AG04450 (cell line): Measurements from ENCODE around the gene P2RY13. TPM values are rescaled to one million over a fixed set of nuclear protein-coding genes. Genes with fewer than 3 reads are reported as not detected.

Experiments
- CTCF ChIA-PET: fragments of 300-600, 350-600 bp; formaldehyde crosslinking; extraction: SDS; loops from one replicate; lab custom pipeline; 2022; ENCODE audit warnings: antibody characterized with exemption, inconsistent platforms; lab: Charles Lee
- POLR2A ChIA-PET: fragments of 350-600 bp; formaldehyde crosslinking; extraction: SDS; loops from one replicate; lab custom pipeline; 2021; ENCODE audit warnings: antibody characterized with exemption, inconsistent platforms; lab: Yijun Ruan, JAX
- DNase-seq: peaks from one replicate; pipeline ENCODE4 v3.0.0-alpha.2; 2011; ENCODE audit warnings: low read depth, low spot score
- H3K27ac ChIP-seq: one replicate; pipeline ENCODE4 v1.5.1; 2012; ENCODE audit warnings: low read depth, low read length, control low read depth
- H3K27me3 ChIP-seq: one replicate; pipeline ENCODE4 v1.6.0; 2012; ENCODE audit warnings: low read length; ENCODE audit not compliant: control insufficient read depth, insufficient read depth
- H3K4me3 ChIP-seq: 2 replicates; pipeline ENCODE4 v1.5.1; 2011; ENCODE audit warnings: mild to moderate bottlenecking, low read depth, low read length, control low read depth
- H3K9me3 ChIP-seq: 2 replicates; pipeline ENCODE4 v1.5.1; 2012; ENCODE audit warnings: low read length; ENCODE audit not compliant: control insufficient read depth, insufficient read depth
- CTCF ChIP-seq: IDR thresholded peaks from 2 replicates; pipeline ENCODE4 v1.5.1; 2011; ENCODE audit warnings: low read depth, low read length, control low read depth, inconsistent platforms
- polyA plus RNA-seq: library from polyadenylated mRNA; depleted of rRNA; stranded (reverse); fragments of >200 nt; gene quantifications from 2 replicates; pipeline ENCODE4 v1.2.3, GENCODE V29; 2011

Gene P2RY13
- polyA plus RNA-seq, 1 experiment = not detected

DNA sequence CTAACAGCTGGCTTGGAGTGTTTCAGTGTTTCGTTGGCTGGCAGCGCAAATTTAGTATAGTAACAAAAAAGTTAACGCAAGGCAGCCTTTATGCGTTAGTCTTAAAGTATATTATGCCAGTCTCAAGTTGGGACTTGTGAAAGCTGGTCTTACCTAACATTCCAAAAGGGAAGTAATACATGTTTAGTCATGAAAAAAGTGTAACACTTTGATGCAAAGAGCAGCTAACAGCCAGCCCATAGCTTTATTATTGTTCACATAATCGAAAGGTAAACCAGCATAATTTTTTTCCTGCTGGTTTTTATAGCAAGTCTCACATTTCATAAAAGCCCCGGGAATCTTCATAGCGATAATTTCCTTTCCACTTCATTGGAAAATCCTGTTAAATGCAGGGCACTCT lies 10.4 kb downstream of the P2RY13 start:
- Histone ChIP-seq H3K27ac (no peak overlapping the region), H3K27me3 (no peaks in the 10 kb centered on the region), H3K4me3 (no peak overlapping the region), H3K9me3 (peaks cover 5% of the 10 kb centered on the region; the same call in 1 of the 2 replicates)
- POLR2A ChIA-PET = interaction anchor here (0.7 kb wide), 1 partner anchor 13 kb away, joined by 3 read pairs; no protein-coding TSS in a partner anchor
- no peak for DNase-seq
- CTCF ChIA-PET = interaction anchor here (0.5 to 1.7 kb wide), 2 partner anchors 9 to 108 kb away, joined by 3 to 11 read pairs; no protein-coding TSS in a partner anchor
- TF ChIP-seq CTCF = no peak

- TF ChIP-seq CTCF = no peak
- ChIA-PET POLR2A (no interaction called here), CTCF (interaction anchor here (1.7 kb wide), 1 partner anchor 10 kb away, joined by 11 read pairs; no protein-coding TSS in a partner anchor)
- peaks cover 5% of the 10 kb centered on the region; the same call in 1 of the 2 replicates for H3K9me3 ChIP-seq
- no peak overlapping the region for H3K27ac ChIP-seq
- H3K4me3 ChIP-seq = no peak overlapping the region
- DNase-seq = no peak
- H3K27me3 ChIP-seq = no peaks in the 10 kb centered on the region
Measured at GRCh38 chr3:151318313-151318712, 11.0 kb downstream of the P2RY13 start.

DNA sequence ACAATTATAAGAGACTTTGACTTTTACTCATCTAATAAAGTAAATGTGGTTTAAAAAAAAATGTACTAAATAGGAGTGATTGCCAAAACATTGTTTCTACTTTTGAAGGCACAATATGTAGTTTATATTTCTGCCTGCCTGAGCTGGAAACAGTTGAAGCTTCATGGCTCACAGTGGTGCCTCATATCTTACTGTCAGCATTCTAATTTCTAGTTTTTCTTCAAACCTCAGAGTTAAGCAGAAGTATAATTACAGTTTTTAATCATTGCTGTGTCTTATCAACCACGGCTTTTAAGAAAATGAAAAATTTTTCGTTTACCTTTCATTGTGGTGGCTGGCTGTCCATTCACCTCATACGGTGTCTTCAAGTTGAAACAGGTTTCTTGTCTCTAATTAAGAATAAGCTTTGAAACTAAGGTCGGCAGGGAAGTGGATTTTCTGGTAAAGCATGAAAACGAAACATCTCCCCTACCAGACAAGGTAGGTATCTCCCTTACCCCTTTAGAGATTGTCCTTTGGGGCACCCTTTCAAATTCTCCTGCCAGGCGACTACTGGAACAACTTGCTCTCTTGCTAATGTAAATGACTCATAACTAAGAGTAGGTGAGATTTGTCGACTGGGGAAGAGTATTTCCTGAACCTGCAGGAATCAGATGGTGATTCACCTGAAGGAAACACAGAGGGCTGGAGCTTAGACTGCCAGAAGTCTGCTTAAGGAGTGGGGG lies 12.9 kb downstream of the P2RY13 start, which contains the start of gene GPR87:
Gene GPR87 (minus strand): TSS at position 554 of the 725 bp plus-strand sequence. CDS start 16,720 bp downstream, outside the sequence.
- Histone ChIP-seq H3K4me3 (no peak within 1 kb of the TSS), H3K27me3 (no peaks in the 10 kb centered on the region), H3K9me3 (peaks cover 5% of the 10 kb centered on the region; the same call in 1 of the 2 replicates), H3K27ac (no peak within 1 kb of the TSS)
- TF ChIP-seq CTCF = no peak
- CTCF ChIA-PET = interaction anchor here (0.6 kb wide), 1 partner anchor 107 kb away, joined by 5 read pairs; no protein-coding TSS in a partner anchor
- no peak for DNase-seq
- POLR2A ChIA-PET = interaction anchor here (0.6 kb wide), 1 partner anchor 394 kb away, joined by 3 read pairs; no protein-coding TSS in a partner anchor

GRCh38 chr3:151315846-151316245 lies 13.5 kb downstream of the P2RY13 start:
- ChIA-PET CTCF (no interaction called here), POLR2A (interaction anchor here (0.6 kb wide), 1 partner anchor 394 kb away, joined by 3 read pairs; no protein-coding TSS in a partner anchor)
- peaks cover 5% of the 10 kb centered on the region; the same call in 1 of the 2 replicates for H3K9me3 ChIP-seq
- no peak overlapping the region for H3K27ac ChIP-seq
- DNase-seq = no peak
- H3K4me3 ChIP-seq = no peak overlapping the region
- no peaks in the 10 kb centered on the region for H3K27me3 ChIP-seq
- no peak for TF ChIP-seq CTCF

- no peak overlapping the region for H3K4me3 ChIP-seq
- no peaks in the 10 kb centered on the region for H3K27me3 ChIP-seq
- POLR2A ChIA-PET = no interaction called here
- DNase-seq = no peak
- H3K9me3 ChIP-seq = peaks cover 5% of the 10 kb centered on the region; the same call in 1 of the 2 replicates
- CTCF ChIA-PET = interaction anchor here (1.3 kb wide), 1 partner anchor 13 kb away, joined by 6 read pairs; no protein-coding TSS in a partner anchor
- TF ChIP-seq CTCF = no peak
- no peak overlapping the region for H3K27ac ChIP-seq
Measured at GRCh38 chr3:151315136-151315535, 14.2 kb downstream of the P2RY13 start.
